HG02870 (cell line): ENCODE results near the gene ZNF416.
A peak's percentile ranks its signal among the peaks of the same experiment; 100 is the strongest.

Source experiments
- ATAC-seq: cut with Tn5 transposase; IDR thresholded peaks from one replicate; pipeline ENCODE4 v1.9.1; 2021; ENCODE audit warnings: mild to moderate bottlenecking, moderate library complexity; ENCODE audit not compliant: unreplicated experiment

Gene ZNF416

DNA sequence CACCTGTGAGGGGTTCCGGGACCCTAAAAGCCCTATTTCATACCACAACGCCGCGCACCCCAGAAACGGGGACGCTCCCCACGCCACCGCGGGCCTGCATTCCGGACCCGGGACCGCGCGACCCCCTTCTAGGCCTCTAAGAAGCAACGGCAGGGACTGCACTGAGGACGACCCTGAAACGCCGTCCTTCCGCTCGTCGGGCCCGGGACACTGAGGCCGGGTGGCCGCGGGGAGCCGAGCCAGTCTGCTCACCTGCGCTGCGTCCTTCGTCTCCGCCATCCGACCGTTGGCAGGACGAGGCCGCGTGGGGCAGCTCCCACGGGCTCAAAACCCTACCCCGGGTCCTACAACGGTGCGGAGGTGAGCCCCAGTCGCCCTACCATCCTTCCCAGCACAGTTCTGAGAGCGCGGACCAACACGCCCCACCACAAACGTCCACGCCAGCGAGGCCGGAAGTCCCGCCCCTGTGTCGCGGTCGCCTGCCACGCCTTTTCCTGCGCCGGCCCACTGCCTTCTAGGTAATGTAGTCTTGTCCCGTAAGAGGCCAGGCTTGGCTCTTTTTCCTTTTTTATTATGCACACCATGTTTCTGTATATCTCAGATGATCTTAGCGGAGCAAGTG is 19.2 kb downstream of the ZNF416 start, which contains the start of gene ZNF550:
Gene ZNF550 (minus strand): TSS at position 460 of the 622 bp plus-strand sequence. CDS start 181 bp downstream, at position 279.
- peak; percentile 97 for ATAC-seq

DNA sequence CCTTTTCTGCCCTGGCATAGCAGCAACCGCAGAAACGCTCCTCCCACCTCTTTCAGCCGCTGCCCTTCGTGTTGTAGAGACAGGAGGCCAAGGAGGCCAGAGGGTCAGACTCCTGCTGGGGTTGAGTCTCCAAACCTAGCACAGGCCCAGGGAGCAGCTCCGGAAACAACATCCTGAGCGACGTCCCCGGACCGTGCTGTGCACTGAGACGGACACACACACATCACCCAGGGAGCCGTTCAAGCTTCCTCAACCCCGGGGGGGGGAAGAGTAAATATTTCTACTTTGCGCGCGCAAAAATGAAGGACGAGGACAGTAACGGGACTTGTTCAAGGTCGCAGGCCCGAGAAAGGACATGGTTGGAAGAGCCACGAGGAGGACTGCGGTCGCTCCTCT is 19.7 kb downstream of the ZNF416 start:
- no peak for ATAC-seq

DNA sequence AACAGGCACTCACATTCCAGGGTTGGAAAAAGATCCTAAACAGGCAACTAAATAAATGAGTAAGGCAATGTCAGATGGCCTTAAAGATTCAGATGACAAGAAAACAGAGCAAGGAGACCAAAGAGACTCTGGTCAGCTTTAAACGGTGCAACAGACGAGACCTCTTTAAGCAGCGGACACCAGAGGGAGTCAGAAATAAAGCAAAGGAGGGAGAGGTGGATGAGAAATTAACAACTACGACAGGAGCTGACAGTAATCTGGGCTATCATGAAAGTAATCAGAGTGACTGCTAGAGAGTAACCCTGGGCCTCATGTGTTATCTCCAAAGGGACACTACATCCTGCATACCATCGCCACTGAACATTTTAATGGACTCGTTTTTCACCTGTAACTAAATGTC is 20.2 kb downstream of the ZNF416 start:
- no peak for ATAC-seq

DNA sequence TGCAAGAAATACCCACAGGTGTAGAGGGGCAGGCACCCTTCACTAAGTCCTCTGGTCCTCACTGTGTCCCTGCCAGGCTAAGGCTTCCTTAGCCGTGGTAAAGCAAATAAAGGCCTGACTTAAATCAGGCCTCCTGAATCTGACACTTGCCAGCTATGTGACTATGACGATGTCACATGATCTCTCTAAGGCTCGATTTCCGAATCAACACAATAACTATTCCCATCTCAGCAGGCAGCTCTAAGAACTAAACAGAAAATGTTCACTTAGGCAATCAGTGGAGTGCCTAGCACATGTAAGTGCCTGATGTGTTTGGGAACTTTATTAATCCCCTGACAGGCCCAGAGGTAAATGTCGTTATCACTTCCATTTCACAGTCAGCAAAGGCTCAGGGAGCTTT is 21.1 kb downstream of the ZNF416 start:
- ATAC-seq: no peak

DNA sequence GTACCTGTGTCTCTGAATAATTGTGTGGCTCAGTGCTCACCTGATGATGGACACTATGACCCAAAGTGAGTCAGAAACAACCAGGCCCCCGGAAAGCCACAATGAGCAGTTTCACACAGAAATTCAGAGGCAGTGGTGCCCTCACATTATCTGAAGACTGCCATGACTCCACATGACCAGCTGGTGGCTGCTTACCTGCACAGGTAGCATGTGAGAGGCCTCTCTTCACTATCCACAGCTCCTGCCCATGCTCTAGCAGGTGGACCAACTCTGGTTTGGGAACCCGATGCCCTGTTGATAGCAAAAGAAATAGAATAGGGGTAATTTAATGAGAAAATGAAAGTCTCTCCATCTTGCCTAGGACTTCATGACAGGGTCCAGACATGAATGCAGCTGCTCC is 26.3 kb downstream of the ZNF416 start:
- no peak for ATAC-seq

DNA sequence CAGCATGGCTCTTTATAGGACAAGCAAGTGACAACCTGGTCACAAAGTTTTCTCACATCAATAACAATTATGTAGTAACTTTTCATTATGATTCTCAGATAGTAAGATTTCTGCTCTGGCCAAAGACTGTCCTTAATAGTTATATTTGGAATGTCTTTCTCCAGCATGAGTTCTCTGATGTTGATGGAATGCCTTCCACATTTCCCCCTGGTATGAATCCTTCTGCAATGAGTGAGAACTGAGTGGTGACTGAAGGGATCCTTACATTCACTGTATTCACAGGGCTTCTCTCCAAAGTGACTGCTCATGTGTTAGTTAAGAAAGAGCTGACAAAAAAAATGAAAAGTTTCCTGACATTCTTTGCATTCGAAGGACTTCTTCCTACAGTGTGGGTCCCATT is 32.2 kb downstream of the ZNF416 start:
- ATAC-seq: no peak

DNA sequence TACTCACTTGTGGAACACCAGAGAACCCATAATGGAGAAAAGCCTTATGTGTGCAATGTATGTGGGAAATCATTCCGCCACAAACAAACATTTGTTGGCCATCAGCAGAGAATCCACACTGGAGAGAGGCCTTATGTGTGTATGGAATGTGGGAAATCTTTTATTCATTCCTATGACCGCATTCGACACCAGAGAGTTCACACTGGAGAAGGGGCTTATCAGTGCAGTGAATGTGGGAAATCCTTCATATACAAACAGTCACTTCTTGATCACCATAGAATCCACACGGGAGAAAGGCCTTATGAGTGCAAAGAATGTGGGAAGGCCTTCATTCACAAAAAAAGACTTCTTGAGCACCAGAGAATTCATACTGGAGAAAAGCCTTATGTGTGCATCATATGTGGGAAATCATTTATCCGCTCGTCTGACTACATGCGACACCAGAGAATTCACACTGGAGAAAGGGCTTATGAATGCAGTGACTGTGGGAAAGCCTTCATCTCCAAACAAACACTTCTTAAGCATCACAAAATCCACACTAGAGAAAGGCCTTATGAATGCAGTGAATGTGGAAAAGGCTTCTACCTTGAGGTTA is 40.7 kb downstream of the ZNF416 start:
- no peak for ATAC-seq

DNA sequence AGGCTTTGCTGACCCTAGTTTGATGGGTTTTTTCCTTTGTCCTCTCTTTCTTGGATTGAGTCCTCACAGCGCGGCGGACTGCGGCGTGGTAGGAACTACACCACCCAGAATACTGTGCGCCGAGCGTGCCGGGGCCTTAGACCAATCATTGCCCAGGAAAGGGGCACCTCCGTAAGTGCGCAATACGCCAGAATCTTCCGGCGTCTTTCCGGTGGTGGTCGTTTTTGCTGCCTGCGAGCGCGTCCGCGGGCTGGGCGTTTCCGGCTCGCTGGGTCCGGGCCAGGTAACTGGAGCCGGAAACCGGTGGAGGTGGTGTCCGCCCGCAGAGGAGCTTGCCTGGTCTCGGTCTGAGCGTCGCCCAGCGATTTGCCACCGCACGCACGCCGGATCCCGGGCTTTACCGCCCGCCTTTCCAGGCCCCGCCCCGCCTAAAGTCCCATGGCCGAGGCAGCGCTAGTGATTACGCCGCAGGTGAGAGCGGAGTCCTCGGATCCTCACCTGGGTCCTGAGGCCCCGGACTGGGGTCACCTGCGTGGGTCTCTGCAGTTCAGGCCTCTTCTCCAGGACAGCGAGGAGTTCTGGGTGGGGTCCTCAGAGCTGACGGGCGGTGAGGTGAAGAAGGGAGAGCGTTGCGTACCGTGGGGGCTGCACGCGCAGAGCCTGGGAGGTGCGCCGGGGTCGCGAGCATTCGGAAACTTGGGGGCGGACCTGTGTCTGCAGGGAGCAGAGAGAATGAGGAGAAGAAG is 51.4 kb downstream of the ZNF416 start, which contains the start of gene ZNF549:
Gene ZNF549 (plus strand): TSS at position 221 of the 746 bp plus-strand sequence. CDS start 218 bp downstream, at position 439.
- peak; percentile 97 for ATAC-seq
